BLaER1 treated with 17β-estradiol and CSF1 and Interleukin-3, amounts not matched to agents 10 nM and 100 nM (cell line): ENCODE data around the gene FOXN1.
"Not testable (repeated sequence)": the region's sequence is repeated elsewhere in the genome, so short reads cannot be mapped to it uniquely, and the experiment has no call there.

ENCODE experiments used
- H3K27ac ChIP-seq, 11 experiments: shearing (Covaris generic); formaldehyde crosslinking; 2 replicates each; pipeline ENCODE4 v1.8.1; 2022
- H3K27me3 ChIP-seq, 11 experiments: shearing (Covaris generic); formaldehyde crosslinking; 2 replicates each; pipeline ENCODE4 v1.8.1; 2022
- H3K36me3 ChIP-seq, 11 experiments: shearing (Covaris generic); formaldehyde crosslinking; 2 replicates each; pipeline ENCODE4 v1.8.1; 2022
- H3K4me1 ChIP-seq, 10 experiments: shearing (Covaris generic); formaldehyde crosslinking; 2 replicates each; pipeline ENCODE4 v1.8.1; 2022
- H3K4me2 ChIP-seq, 11 experiments: shearing (Covaris generic); formaldehyde crosslinking; 2 replicates each; pipeline ENCODE4 v1.8.1; 2022
- H3K4me3 ChIP-seq, 10 experiments: shearing (Covaris generic); formaldehyde crosslinking; 2 replicates each; pipeline ENCODE4 v1.8.1; 2022
- H3K9ac ChIP-seq, 11 experiments: shearing (Covaris generic); formaldehyde crosslinking; 2 replicates each; pipeline ENCODE4 v1.8.1; 2022
- H3K9me3 ChIP-seq, 11 experiments: shearing (Covaris generic); formaldehyde crosslinking; replicated peaks in 1 of 11; 2 replicates each; pipeline ENCODE4 v1.8.1; 2022
- H4K20me1 ChIP-seq, 11 experiments: shearing (Covaris generic); formaldehyde crosslinking; 2 replicates each; pipeline ENCODE4 v1.8.1; 2022
- Cebpa-rat ChIP-seq, 11 experiments: shearing (Covaris generic); IDR thresholded peaks; 2 replicates each; pipeline ENCODE4 v1.8.1; 2022

Gene FOXN1

DNA sequence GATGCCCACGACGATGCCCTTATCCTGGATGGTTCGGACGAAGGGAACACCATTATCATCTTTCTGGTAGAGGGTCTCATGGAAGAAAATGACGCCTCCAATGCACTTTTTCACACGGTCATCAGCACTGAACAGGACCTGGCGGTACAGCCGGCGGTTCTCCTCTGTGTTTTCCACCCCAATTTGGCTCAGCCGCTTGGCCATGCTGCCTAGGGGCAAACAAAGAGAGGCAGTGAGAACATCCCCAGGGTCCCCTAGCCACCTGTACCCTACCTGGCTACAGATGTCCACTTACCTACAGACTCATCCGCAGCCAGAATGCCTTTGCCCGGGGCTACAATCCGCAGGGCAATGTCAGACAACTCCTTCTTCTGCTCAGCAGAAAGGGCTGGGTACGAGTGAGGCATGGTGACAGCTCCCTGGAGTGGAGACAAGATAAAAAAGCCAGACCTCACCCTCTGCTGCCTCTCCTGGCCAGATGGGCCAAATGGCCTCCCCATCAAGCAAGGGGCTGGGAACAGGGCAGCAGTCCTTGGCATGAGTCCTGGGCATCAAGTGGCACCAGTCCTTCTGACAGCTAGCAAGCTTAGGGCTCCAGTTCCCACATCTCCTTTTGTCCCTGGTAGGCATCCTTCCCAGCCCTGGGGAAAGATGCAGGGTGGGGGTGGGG is 69.1 kb downstream of the FOXN1 start:
- peak overlapping the region in 1 of 11 experiments; percentile 38; a peak in 2 of 22 replicates for H3K9ac ChIP-seq
- H3K4me1 ChIP-seq = peaks cover 28 to 50% (median 39%) of the 10 kb centered on the region in 10 experiments
- H3K36me3 ChIP-seq = peaks cover 24 to 58% (median 44%) of the 10 kb centered on the region in 11 experiments
- no peak overlapping the region for H3K27ac ChIP-seq
- no peaks in the 10 kb centered on the region for H3K27me3 ChIP-seq
- H3K4me3 ChIP-seq = peak overlapping the region in 2 of 10 experiments; percentile 32 to 36; a peak in 3 of 20 replicates
- peak overlapping the region; percentile 48 to 82 (median 77); a peak in 21 of 22 replicates for H3K4me2 ChIP-seq
- peaks cover 0 to 18% (median 6%) of the 10 kb centered on the region in 11 experiments; a peak in 10 of 22 replicates for H4K20me1 ChIP-seq
- TF ChIP-seq Cebpa-rat (IDR thresholded peaks at IDR 0.05) = no peak
- H3K9me3 ChIP-seq = no peaks in the 10 kb centered on the region

- Histone ChIP-seq H4K20me1 (peaks cover 0 to 16% (median 6%) of the 10 kb centered on the region in 11 experiments; a peak in 7 of 22 replicates), H3K4me1 (peaks cover 24 to 46% (median 34%) of the 10 kb centered on the region in 10 experiments), H3K36me3 (peaks cover 24 to 66% (median 52%) of the 10 kb centered on the region in 11 experiments), H3K4me3 (peak overlapping the region in 9 of 10 experiments; percentile 19 to 53 (median 35); a peak in 11 of 20 replicates), H3K4me2 (peak overlapping the region; percentile 48 to 82 (median 77)), H3K9ac (peak overlapping the region in 4 of 11 experiments; percentile 21 to 46 (median 40); a peak in 5 of 22 replicates)
- H3K27me3 ChIP-seq, H3K27ac ChIP-seq, H3K9me3 ChIP-seq: not testable (repeated sequence)
These were observed 69.9 kb downstream of the FOXN1 start for GRCh38 chr17:28576016-28576415.

GRCh38 chr17:28576758-28577465 is 70.8 kb downstream of the FOXN1 start, which contains the start of gene ALDOC:
ALDOC (minus strand) TSS chr17:28576895; CDS start chr17:28575532, 1,363 bp downstream.
- Histone ChIP-seq H3K4me3 (peak within 1 kb of the TSS; percentile 42 to 65 (median 48); a peak in 17 of 20 replicates), H3K4me1 (peaks cover 23 to 42% (median 32%) of the 10 kb centered on the region in 10 experiments), H3K27ac (peak within 1 kb of the TSS in 7 of 11 experiments; percentile 13 to 57 (median 49); a peak in 11 of 22 replicates), H3K27me3 (no peaks in the 10 kb centered on the region), H3K9me3 (no peaks in the 10 kb centered on the region), H4K20me1 (peaks cover 0 to 18% (median 6%) of the 10 kb centered on the region in 11 experiments; a peak in 7 of 22 replicates), H3K36me3 (peaks cover 27 to 72% (median 58%) of the 10 kb centered on the region in 11 experiments), H3K9ac (peak within 1 kb of the TSS in 7 of 11 experiments; percentile 18 to 62 (median 48); a peak in 9 of 22 replicates), H3K4me2 (peak within 1 kb of the TSS; percentile 48 to 85 (median 78))
- no peak for TF ChIP-seq Cebpa-rat (IDR thresholded peaks at IDR 0.05)

- Histone ChIP-seq H3K27ac (peak overlapping the region in 7 of 11 experiments; percentile 13 to 57 (median 49); a peak in 10 of 22 replicates), H3K4me2 (peak overlapping the region; percentile 36 to 85 (median 69); a peak in 20 of 22 replicates), H4K20me1 (peaks cover 0 to 20% (median 6%) of the 10 kb centered on the region in 11 experiments; a peak in 7 of 22 replicates), H3K9ac (no peak overlapping the region; a peak in 1 of 22 replicates), H3K36me3 (peaks cover 33 to 77% (median 63%) of the 10 kb centered on the region in 11 experiments), H3K27me3 (no peaks in the 10 kb centered on the region), H3K9me3 (no peaks in the 10 kb centered on the region), H3K4me1 (peaks cover 18 to 37% (median 26%) of the 10 kb centered on the region in 10 experiments; a peak in 19 of 20 replicates), H3K4me3 (no peak overlapping the region)
- TF ChIP-seq Cebpa-rat (IDR thresholded peaks at IDR 0.05) = no peak
These were observed 71.3 kb downstream of the FOXN1 start for GRCh38 chr17:28577466-28577824.

GRCh38 chr17:28578246-28579195 is 72.4 kb downstream of the FOXN1 start:
- Histone ChIP-seq H3K9ac (no peak overlapping the region), H3K36me3 (peaks cover 43 to 80% (median 73%) of the 10 kb centered on the region in 11 experiments), H4K20me1 (peaks cover 0 to 25% (median 6%) of the 10 kb centered on the region in 11 experiments; a peak in 8 of 22 replicates), H3K4me2 (no peak overlapping the region), H3K27me3 (no peaks in the 10 kb centered on the region), H3K4me3 (no peak overlapping the region), H3K4me1 (peaks cover 16 to 26% (median 20%) of the 10 kb centered on the region in 10 experiments; a peak in 19 of 20 replicates), H3K27ac (no peak overlapping the region), H3K9me3 (no peaks in the 10 kb centered on the region)
- no peak for TF ChIP-seq Cebpa-rat (IDR thresholded peaks at IDR 0.05)

DNA sequence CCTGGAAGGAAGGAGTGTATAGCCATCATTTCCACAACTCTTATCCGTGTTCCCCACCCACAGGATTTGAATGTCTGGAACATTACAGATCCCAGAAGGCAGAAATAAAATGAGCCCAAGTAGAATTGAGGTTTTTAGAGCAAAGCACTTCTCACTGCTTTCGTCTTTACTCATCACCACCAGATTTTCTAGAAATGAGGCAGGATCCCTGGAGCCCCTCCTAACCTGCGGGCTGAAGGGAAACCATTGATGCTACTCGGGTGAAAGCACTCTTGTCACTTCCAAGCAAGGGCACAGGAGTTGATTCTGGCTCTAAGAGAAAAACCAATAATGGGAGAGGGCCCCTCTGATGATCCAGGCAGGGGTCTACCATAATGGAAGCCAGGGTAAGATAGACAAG is 73.4 kb downstream of the FOXN1 start:
- no peak overlapping the region for H3K27ac ChIP-seq
- H3K9me3 ChIP-seq = no peaks in the 10 kb centered on the region
- H3K36me3 ChIP-seq = peaks cover 53 to 80% (median 76%) of the 10 kb centered on the region in 11 experiments
- peaks cover 16 to 25% (median 20%) of the 10 kb centered on the region in 10 experiments; a peak in 19 of 20 replicates for H3K4me1 ChIP-seq
- H3K4me2 ChIP-seq = no peak overlapping the region
- no peak overlapping the region for H3K9ac ChIP-seq
- H3K4me3 ChIP-seq = no peak overlapping the region
- no peak for TF ChIP-seq Cebpa-rat (IDR thresholded peaks at IDR 0.05)
- H3K27me3 ChIP-seq = no peaks in the 10 kb centered on the region
- H4K20me1 ChIP-seq = peaks cover 0 to 25% (median 6%) of the 10 kb centered on the region in 11 experiments; a peak in 8 of 22 replicates

DNA sequence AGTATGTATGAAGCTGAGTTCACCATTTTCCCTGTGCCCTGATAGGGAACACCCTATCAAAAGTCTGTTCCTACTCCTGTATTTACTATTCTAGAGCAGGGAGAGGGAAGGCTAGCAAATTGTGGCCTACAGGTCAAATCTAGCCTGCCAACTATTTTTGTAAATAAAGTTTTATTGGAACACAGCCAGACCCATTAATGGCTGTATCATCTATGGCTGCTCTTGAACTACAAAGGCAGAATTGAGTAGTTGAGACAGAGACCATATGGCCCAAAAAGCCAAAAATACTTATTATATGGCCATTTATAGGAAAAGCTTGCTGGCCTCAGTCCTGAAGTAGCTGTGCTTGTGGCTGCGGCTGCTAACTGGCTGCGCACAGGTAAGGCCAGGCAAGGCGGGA is 74.8 kb downstream of the FOXN1 start:
- Histone ChIP-seq H3K27me3 (no peaks in the 10 kb centered on the region), H3K9me3 (no peaks in the 10 kb centered on the region), H3K4me3 (no peak overlapping the region), H4K20me1 (peaks cover 0 to 29% (median 2%) of the 10 kb centered on the region in 11 experiments; a peak in 8 of 22 replicates), H3K36me3 (peaks cover 68 to 89% (median 86%) of the 10 kb centered on the region in 11 experiments), H3K4me2 (no peak overlapping the region), H3K9ac (no peak overlapping the region), H3K27ac (no peak overlapping the region), H3K4me1 (peaks cover 7 to 12% (median 10%) of the 10 kb centered on the region in 10 experiments; a peak in 19 of 20 replicates)
- TF ChIP-seq Cebpa-rat (IDR thresholded peaks at IDR 0.05) = no peak

DNA sequence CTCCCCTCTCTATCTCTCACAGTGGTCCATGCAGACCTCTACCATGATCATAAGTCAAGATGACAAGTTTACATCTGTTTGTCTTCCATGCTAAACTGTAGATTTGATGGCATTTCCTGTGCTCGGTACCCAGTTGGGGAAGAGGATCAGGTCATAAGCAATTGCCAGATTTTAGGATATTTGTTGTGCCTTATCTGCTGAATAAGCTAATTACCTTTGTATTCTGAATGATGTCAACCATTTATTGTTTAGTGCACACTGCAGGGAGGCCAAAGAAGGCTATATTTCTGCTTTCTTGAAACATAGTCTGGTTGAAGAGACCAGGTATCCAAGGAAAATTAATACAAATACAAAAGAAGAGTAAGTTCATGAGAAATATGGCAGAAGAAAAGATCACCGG is 76.4 kb downstream of the FOXN1 start:
- TF ChIP-seq Cebpa-rat (IDR thresholded peaks at IDR 0.05) = no peak
- H3K27me3 ChIP-seq = no peaks in the 10 kb centered on the region
- H3K4me2 ChIP-seq = no peak overlapping the region
- H3K36me3 ChIP-seq = peaks cover 71 to 99% (median 97%) of the 10 kb centered on the region in 11 experiments
- no peak overlapping the region for H3K4me3 ChIP-seq
- H3K27ac ChIP-seq = no peak overlapping the region
- H4K20me1 ChIP-seq = peaks cover 0 to 34% (median 3%) of the 10 kb centered on the region in 11 experiments; a peak in 7 of 22 replicates
- H3K9ac ChIP-seq = no peak overlapping the region
- H3K9me3 ChIP-seq = no peaks in the 10 kb centered on the region
- peaks cover 0 to 2% (median under 1%) of the 10 kb centered on the region in 10 experiments; a peak in 9 of 20 replicates for H3K4me1 ChIP-seq
